Measurements from ENCODE around the gene RETNLB.
A peak's percentile ranks its signal among the peaks of the same experiment; 100 is the strongest.

The RETNLB gene

DNA sequence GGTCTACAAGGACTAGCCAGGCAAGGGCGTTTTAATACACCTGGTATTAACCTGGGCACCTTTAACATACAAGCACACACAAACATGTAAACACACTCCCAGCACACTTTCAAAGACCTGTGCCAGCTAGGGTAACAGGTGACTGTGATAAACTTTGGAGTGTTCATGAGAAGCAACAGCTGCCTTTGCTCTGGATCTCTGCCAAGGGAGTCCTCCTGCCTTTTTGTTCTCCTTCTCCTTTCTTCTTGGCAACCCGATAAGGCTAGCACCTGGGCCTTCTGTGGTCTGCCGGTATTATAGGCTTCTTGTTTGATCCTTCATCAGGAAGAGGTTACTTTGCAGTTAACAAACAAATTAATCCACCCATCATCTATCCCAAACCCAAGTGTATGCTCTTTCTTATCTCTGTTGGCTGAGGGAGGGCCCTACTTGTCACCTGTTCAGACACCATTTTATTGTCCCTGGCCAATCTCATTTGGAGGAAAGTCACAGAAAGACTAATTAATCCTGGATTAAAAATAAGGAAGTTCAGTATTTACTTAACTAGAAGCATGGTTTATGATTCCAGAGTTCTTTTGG is at the start of gene RETNLB:
RETNLB (minus strand) TSS at position 7 of the 579 bp plus-strand sequence. CDS start 225 bp downstream, outside the sequence.
- no peak for DNase-seq

DNA sequence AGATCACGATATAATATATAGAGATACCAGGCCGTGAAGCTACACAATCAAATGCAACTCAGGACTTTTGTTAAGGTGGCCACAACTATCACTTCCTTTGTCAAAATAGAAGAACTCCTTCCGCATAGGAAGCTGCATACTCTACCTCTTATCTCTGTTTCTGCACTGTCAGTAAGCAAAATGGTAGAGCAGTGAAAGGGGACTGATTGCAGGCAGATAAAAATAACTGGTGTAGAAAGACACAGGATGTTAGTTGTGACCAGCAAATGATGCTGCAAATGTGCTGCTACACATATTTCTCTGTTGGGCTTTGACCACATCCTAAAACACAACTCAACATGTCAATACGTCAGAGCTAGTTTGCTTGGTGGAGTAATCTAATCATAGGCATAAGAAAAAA is 49.1 kb upstream of the RETNLB start:
- DNase-seq: no peak

- DNase-seq: no peak
Observed at GRCh38 chr3:108804966-108805365, 47.8 kb upstream of the RETNLB start.

DNA sequence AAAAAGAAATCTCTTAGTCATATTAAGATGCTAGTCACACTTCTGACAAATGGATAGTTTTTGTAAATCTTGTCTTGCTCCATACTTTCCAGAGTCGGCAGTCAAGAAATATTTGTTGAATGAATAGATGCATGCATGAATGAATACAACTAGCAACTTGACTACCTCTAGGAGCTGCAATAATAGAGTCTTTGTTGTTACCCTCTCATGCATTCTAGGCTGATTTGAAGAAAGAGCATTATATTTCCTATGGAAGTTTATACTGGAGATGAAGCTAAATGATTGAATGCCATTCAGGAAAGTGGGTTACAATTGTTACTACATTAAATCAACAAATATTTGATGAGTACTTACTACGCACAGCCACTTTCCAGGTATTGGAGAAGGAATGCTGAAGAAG is 47.2 kb upstream of the RETNLB start:
- DNase-seq: no peak

GRCh38 chr3:108791473-108791872 is 34.3 kb upstream of the RETNLB start:
- DNase-seq: no peak

GRCh38 chr3:108780235-108780634 is 23.0 kb upstream of the RETNLB start:
- peak; percentile 68 for DNase-seq

GRCh38 chr3:108779496-108779895 is 22.3 kb upstream of the RETNLB start:
- no peak for DNase-seq

- no peak for DNase-seq
Observed at GRCh38 chr3:108775649-108776048, 18.4 kb upstream of the RETNLB start.

DNA sequence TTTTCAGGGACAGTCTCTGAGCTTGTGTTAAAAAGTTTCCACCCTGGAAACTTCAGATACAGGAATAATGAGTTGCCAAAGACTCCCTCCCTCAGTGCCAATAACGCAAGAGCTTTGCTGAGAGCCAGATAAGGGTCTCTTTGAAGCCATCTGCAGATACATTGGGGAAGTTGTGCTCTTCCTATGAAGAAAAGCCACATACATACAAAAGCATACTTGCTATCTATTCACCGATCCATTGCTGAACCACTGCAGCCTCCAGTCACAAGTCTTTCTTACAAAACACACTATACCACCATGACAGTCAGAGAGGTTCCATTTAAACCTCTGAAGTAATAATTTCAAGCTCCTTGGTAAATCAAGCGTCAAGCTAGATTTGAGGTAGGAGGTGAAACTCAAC is 10.0 kb upstream of the RETNLB start:
- DNase-seq: no peak

- DNase-seq: no peak
Observed at GRCh38 chr3:108755686-108756085, 1.5 kb downstream of the RETNLB start.

DNA sequence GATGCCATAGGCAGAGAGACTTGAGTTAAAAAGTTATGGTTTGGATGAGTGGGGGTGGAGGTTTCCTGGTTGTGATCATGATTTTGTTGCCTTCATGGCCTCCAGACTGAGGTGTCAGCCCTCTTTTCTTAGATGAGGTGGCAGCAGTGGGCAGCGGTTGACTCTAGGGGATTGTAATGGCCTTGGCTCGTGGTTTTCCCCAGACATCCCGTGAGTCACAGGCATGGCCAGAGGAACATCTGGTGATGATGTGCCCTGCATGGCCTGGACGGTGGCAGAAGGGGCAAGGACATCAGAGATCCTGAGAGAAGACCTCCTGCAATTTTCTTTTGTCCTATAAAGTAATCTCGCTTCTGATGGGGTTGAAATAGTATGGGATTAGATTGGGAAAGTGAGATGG is 12.4 kb downstream of the RETNLB start:
- DNase-seq: no peak

- no peak for DNase-seq
Observed at GRCh38 chr3:108742929-108743328, 14.3 kb downstream of the RETNLB start.

GRCh38 chr3:108736821-108737220 is 20.4 kb downstream of the RETNLB start:
- no peak for DNase-seq

GRCh38 chr3:108728934-108729333 is 28.3 kb downstream of the RETNLB start:
- no peak for DNase-seq

GRCh38 chr3:108728105-108728504 is 29.1 kb downstream of the RETNLB start:
- DNase-seq: no peak

- no peak for DNase-seq
Observed at GRCh38 chr3:108724101-108724500, 33.1 kb downstream of the RETNLB start.

- no peak for DNase-seq
Observed at GRCh38 chr3:108722724-108723123, 34.5 kb downstream of the RETNLB start.

DNA sequence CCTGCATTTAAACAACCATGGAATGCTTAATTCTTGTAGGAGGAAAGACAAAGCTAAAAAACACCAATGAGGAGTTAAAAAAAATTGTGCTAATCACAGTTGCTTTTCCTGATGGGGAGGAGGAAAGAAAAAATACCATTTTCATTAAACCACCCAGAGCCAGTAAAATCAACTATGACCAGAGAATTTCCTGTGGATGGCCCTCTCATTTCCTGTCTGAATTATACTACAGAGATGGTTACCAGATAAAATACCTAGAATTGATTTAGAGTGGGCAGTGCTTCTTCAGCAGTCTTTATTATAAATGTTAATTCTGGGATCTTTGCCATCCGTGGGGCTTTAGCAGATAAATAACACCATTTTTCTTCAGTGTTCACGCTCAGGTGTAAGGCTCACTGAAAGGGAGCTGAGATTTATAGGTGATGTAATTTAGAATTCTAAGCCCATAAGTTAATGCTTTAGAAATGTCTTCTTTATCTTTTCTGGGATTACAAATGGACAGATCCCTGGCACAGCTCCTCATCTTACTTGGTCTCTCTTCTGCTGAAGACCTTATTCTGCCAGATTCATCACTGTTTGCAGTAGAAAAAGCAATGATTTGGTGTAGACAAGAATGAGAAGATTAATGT is 37.9 kb downstream of the RETNLB start:
- DNase-seq: no peak

GRCh38 chr3:108718454-108718853 is 38.8 kb downstream of the RETNLB start:
- DNase-seq: no peak

DNA sequence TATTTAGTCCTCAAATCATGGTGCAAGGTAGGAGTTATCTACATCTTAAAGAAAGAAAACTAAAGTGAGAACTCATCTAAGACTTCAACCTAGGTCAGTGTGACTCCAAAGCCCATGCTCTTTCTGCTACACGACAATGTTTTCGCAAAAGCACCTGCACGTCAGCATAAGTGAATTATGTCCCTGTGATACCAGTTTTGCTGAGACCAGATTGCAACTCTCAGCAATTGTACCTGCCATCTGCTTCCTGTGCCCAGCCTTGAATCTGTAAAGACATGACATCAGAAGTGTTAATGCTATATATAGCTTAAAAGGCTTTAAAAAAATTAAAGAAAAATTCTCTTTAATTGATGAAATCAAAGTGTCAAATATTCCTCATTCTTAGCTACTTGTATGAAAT is 43.4 kb downstream of the RETNLB start:
- DNase-seq: no peak

DNA sequence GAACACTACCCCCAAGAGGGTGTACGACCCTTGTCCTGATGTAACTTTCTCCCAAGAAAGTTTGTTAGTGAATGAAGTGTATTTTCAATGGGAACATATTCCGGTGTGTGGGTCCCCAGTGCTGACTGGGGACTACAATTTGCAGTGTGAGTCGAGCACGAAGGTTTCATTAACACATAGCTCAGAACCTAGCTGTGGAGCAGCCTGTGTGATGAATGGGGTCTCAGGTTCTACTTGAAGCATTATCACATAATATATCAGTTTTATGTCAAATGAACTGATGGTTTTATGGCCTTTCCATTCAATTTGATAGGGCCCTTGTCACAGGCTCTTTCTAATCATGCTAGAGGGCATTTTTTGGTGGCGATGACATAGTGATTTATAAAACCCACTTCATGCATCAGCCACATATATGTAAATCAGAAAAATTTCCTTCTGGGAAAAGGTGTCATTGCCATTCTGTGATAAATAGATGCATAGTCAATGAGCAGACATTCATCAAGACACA is 44.1 kb downstream of the RETNLB start:
- DNase-seq: no peak

All from activated effector memory CD4-positive, alpha-beta T cell treated with anti-CD3 and anti-CD28 coated beads, Interleukin-2, amount 50 U/mL, for 16 hours (primary cell).